H9 (cell line): ENCODE data around the gene CCR4. TPM values are rescaled to one million over a fixed set of nuclear protein-coding genes. Genes with fewer than 3 reads are reported as not detected.

Source experiments
- DNase-seq: peaks from one replicate; pipeline ENCODE4 v3.0.0-alpha.2; 2017
- H2AFZ ChIP-seq: one replicate; pipeline ENCODE4 v1.6.1; 2013; ENCODE audit warnings: mild to moderate bottlenecking, low read length, control low read depth, moderate library complexity
- H2AK5ac ChIP-seq: 2 replicates; pipeline ENCODE4 v1.6.1; 2013; ENCODE audit warnings: low read length, control low read depth, mixed read lengths; ENCODE audit not compliant: insufficient read length
- H2BK120ac ChIP-seq: one replicate; pipeline ENCODE4 v1.6.1; 2013; ENCODE audit warnings: low read depth, mild to moderate bottlenecking, low read length, control low read depth, inconsistent platforms; ENCODE audit not compliant: poor library complexity, severe bottlenecking
- H2BK12ac ChIP-seq: 2 replicates; pipeline ENCODE4 v1.6.1; 2013; ENCODE audit warnings: low read length, control low read depth, mixed read lengths, low read depth; ENCODE audit not compliant: insufficient read length
- H2BK15ac ChIP-seq: 2 replicates; pipeline ENCODE4 v1.6.1; 2013; ENCODE audit warnings: low read depth, low read length, control low read depth
- H2BK20ac ChIP-seq: one replicate; pipeline ENCODE4 v1.6.1; 2013; ENCODE audit warnings: low read depth, mild to moderate bottlenecking, low read length, control low read depth, inconsistent platforms; ENCODE audit not compliant: poor library complexity, severe bottlenecking
- H2BK5ac ChIP-seq: 2 replicates; pipeline ENCODE4 v1.6.1; 2013; ENCODE audit warnings: low read length, control low read depth, mixed read lengths; ENCODE audit not compliant: insufficient read length
- H3K14ac ChIP-seq: 2 replicates; pipeline ENCODE4 v1.6.1; 2013; ENCODE audit warnings: low read length, control low read depth; ENCODE audit not compliant: insufficient read depth
- H3K18ac ChIP-seq: 2 replicates; pipeline ENCODE4 v1.6.1; 2013; ENCODE audit warnings: low read depth, mild to moderate bottlenecking, mixed read lengths, low read length, control low read depth; ENCODE audit not compliant: insufficient read length
- H3K23ac ChIP-seq: 2 replicates; pipeline ENCODE4 v1.6.1; 2013; ENCODE audit warnings: low read length, control low read depth, mixed read lengths, low read depth; ENCODE audit not compliant: insufficient read length
- H3K23me2 ChIP-seq: 2 replicates; pipeline ENCODE4 v1.6.1; 2013; ENCODE audit warnings: low read depth, mild to moderate bottlenecking, mixed read lengths, low read length, control low read depth; ENCODE audit not compliant: insufficient read length, poor library complexity, severe bottlenecking
- H3K27ac ChIP-seq: 2 replicates; pipeline ENCODE4 v1.5.1; 2013; ENCODE audit warnings: low read length, control low read depth, mixed read lengths, low read depth; ENCODE audit not compliant: insufficient read length
- H3K27me3 ChIP-seq: 2 replicates; pipeline ENCODE4 v1.6.1; 2013; ENCODE audit warnings: low read length, control low read depth, inconsistent platforms; ENCODE audit not compliant: insufficient read depth
- H3K4ac ChIP-seq: 2 replicates; pipeline ENCODE4 v1.6.1; 2013; ENCODE audit warnings: low read depth, mild to moderate bottlenecking, control low read depth, inconsistent platforms, low read length, moderate library complexity
- H3K4me1 ChIP-seq: 2 replicates; pipeline ENCODE4 v1.6.1; 2013; ENCODE audit warnings: low read length, control low read depth, inconsistent platforms; ENCODE audit not compliant: insufficient read depth
- H3K4me2 ChIP-seq: 2 replicates; pipeline ENCODE4 v1.6.1; 2013; ENCODE audit warnings: low read length, control low read depth, mixed read lengths; ENCODE audit not compliant: insufficient read length, insufficient read depth
- H3K56ac ChIP-seq: 2 replicates; pipeline ENCODE4 v1.6.1; 2013; ENCODE audit warnings: low read depth, mild to moderate bottlenecking, mixed read lengths, low read length, control low read depth; ENCODE audit not compliant: insufficient read length
- H3K79me1 ChIP-seq: 2 replicates; pipeline ENCODE4 v1.6.1; 2013; ENCODE audit warnings: low read depth, mild to moderate bottlenecking, moderate library complexity, low read length, control low read depth, inconsistent platforms; ENCODE audit not compliant: insufficient read depth, poor library complexity, severe bottlenecking
- H3K79me2 ChIP-seq: 2 replicates; pipeline ENCODE4 v1.6.1; 2013; ENCODE audit warnings: low read length, control low read depth, inconsistent platforms; ENCODE audit not compliant: insufficient read depth
- H3K9ac ChIP-seq: 2 replicates; pipeline ENCODE4 v1.6.1; 2013; ENCODE audit warnings: low read length, control low read depth, mixed read lengths; ENCODE audit not compliant: insufficient read length; ENCODE audit errors: extremely low read depth
- H3K9me3 ChIP-seq: one replicate; pipeline ENCODE4 v1.6.1; 2013; ENCODE audit warnings: low read depth, low read length, inconsistent platforms; ENCODE audit not compliant: control insufficient read depth
- H3T11ph ChIP-seq: one replicate; pipeline ENCODE4 v1.6.1; 2013; ENCODE audit warnings: mild to moderate bottlenecking, low read length, control low read depth, inconsistent platforms
- H4K20me1 ChIP-seq: one replicate; pipeline ENCODE4 v1.6.1; 2013; ENCODE audit not compliant: control insufficient read depth, insufficient read length, insufficient read depth
- H4K5ac ChIP-seq: 2 replicates; pipeline ENCODE4 v1.6.1; 2013; ENCODE audit warnings: low read depth, mild to moderate bottlenecking, mixed read lengths, low read length, control low read depth; ENCODE audit not compliant: insufficient read length
- H4K8ac ChIP-seq: replicated peaks from 2 replicates; pipeline ENCODE4 v1.6.1; 2013; ENCODE audit warnings: low read length, control low read depth, mixed read lengths, low read depth; ENCODE audit not compliant: insufficient read length
- H4K91ac ChIP-seq: 2 replicates; pipeline ENCODE4 v1.6.1; 2013; ENCODE audit warnings: low read depth, mild to moderate bottlenecking, moderate library complexity, mixed read lengths, low read length, control low read depth; ENCODE audit not compliant: insufficient read length
- H3K27ac Mint-ChIP-seq, 3 experiments: 2 replicates in 2 of 3; 3 replicates in 1 of 3; pipeline ENCODE4 v1.8.0; 2020 to 2021; ENCODE audit warnings: mixed read lengths in 3 of 3, mild to moderate bottlenecking in 1 of 3, moderate library complexity in 1 of 3
- H3K27me3 Mint-ChIP-seq: 2 replicates; pipeline ENCODE4 v1.8.0; 2021; ENCODE audit warnings: low read depth, mild to moderate bottlenecking, moderate library complexity, mixed read lengths
- H3K36me3 Mint-ChIP-seq, 3 experiments: 2 replicates in 2 of 3; 3 replicates in 1 of 3; pipeline ENCODE4 v1.8.0; 2020 to 2021; ENCODE audit warnings: low read depth in 3 of 3, mixed read lengths in 3 of 3; ENCODE audit not compliant: insufficient read depth in 1 of 3
- H3K4me1 Mint-ChIP-seq, 2 experiments: 2 replicates each; pipeline ENCODE4 v1.8.0; 2020; ENCODE audit warnings: mixed read lengths in 2 of 2
- H3K4me3 Mint-ChIP-seq, 2 experiments: 2 replicates in 1 of 2; 3 replicates in 1 of 2; pipeline ENCODE4 v1.8.0; 2020 to 2021; ENCODE audit warnings: mild to moderate bottlenecking in 2 of 2, mixed read lengths in 2 of 2, moderate library complexity in 1 of 2
- H3K9me3 Mint-ChIP-seq, 2 experiments: 2 replicates in 1 of 2; 3 replicates in 1 of 2; pipeline ENCODE4 v1.8.0; 2020; ENCODE audit warnings: mild to moderate bottlenecking in 2 of 2, mixed read lengths in 2 of 2, moderate library complexity in 1 of 2
- CTCF ChIP-seq: fragments of 200-600 bp; sonication (generic); conservative IDR thresholded peaks from 3 replicates; pipeline ENCODE4 v1.8.0; 2021; ENCODE audit warnings: antibody characterized with exemption, mild to moderate bottlenecking
- WGBS: extraction: QIAGEN DNeasy Blood & Tissue Kit; methylation state at CpG from one replicate; pipeline ENCODE4 v1.1.7; 2013; ENCODE audit warnings: missing lambda C conversion rate, low lambda C conversion rate, mixed read lengths; ENCODE audit not compliant: insufficient read length; ENCODE audit errors: extremely low coverage; 5-methylcytosine and 5-hydroxymethylcytosine counted together
- total RNA-seq: library from RNA; stranded (reverse); gene quantifications from 2 replicates; pipeline ENCODE4 v1.2.1, GENCODE V29; 2021

Gene CCR4
- total RNA-seq, 1 experiment from 2014 or later = 0.07 TPM

GRCh38 chr3:32977861-32978260 lies 26.4 kb downstream of the CCR4 start:
- DNase-seq = no peak
- Histone ChIP-seq H2AFZ (no peak overlapping the region), H3K4ac (no peak overlapping the region), H2BK20ac (no peak overlapping the region), H3K9ac (no peak overlapping the region), H3T11ph (no peak overlapping the region), H3K79me2 (no peaks in the 10 kb centered on the region), H2BK12ac (no peak overlapping the region), H2BK15ac (no peak overlapping the region), H4K20me1 (no peaks in the 10 kb centered on the region), H3K27ac (no peak overlapping the region), H4K8ac (no peak overlapping the region), H3K4me1 (no peaks in the 10 kb centered on the region), H3K4me2 (no peak overlapping the region), H4K5ac (no peak overlapping the region), H3K56ac (no peak overlapping the region), H2BK120ac (no peak overlapping the region), H4K91ac (no peak overlapping the region), H3K14ac (no peak overlapping the region), H3K23ac (no peak overlapping the region), H3K18ac (no peak overlapping the region), H3K23me2 (no peaks in the 10 kb centered on the region), H2BK5ac (no peak overlapping the region), H3K27me3 (no peaks in the 10 kb centered on the region), H3K9me3 (no peaks in the 10 kb centered on the region), H3K79me1 (no peaks in the 10 kb centered on the region), H2AK5ac (no peak overlapping the region)
- no peaks in the 10 kb centered on the region for H3K9me3 Mint-ChIP-seq
- no CpG with 5 or more reads among the region's 10 CpGs for WGBS
- peaks cover 5 to 6% of the 10 kb centered on the region in 2 experiments; a peak in 3 of 4 replicates for H3K4me1 Mint-ChIP-seq
- H3K27ac Mint-ChIP-seq = no peak overlapping the region
- H3K27me3 Mint-ChIP-seq = no peaks in the 10 kb centered on the region
- no peak for TF ChIP-seq CTCF
- H3K36me3 Mint-ChIP-seq = no peaks in the 10 kb centered on the region
- H3K4me3 Mint-ChIP-seq = no peak overlapping the region
